ENCODE results near the gene BEND6. TPM values are rescaled to one million over a fixed set of nuclear protein-coding genes. Genes with fewer than 3 reads are reported as not detected.
"Not testable (repeated sequence)": the region's sequence is repeated elsewhere in the genome, so short reads cannot be mapped to it uniquely, and the experiment has no call there.

BEND6 gene
- total RNA-seq, 4 donors from 2014 or later, result 0.27 to 0.58 (median 0.42) TPM; not detected in 1

GRCh38 chr6:56999049-56999448 lies 44.1 kb downstream of the BEND6 start:
- TF ChIP-seq CTCF (IDR thresholded peaks at IDR 0.05) (no peak), POLR2A (IDR thresholded peaks at IDR 0.05) (no peak)
- H3K4me3 ChIP-seq (ENCODE audit: low read depth, poor library complexity, severe bottlenecking), result no peak overlapping the region
- intact Hi-C loops (cut with DNase I; ENCODE audit: low total_unique reads), result no loop called here
- no peak for DNase-seq (ENCODE audit: low spot score in 2 of 2)

- DNase-seq (ENCODE audit: low spot score in 2 of 2); H3K4me3 ChIP-seq (ENCODE audit: low read depth, poor library complexity, severe bottlenecking); intact Hi-C loops (cut with DNase I; ENCODE audit: low total_unique reads): not testable (repeated sequence)
- 93 to 94% methylated on average over 17 to 18 of the region's 18 CpGs for WGBS, 2 donors
Observed at GRCh38 chr6:56999748-57000147, 44.8 kb downstream of the BEND6 start.

- no peak overlapping the region for H3K4me3 ChIP-seq (ENCODE audit: low read depth, poor library complexity, severe bottlenecking)
- intact Hi-C loops (cut with DNase I; ENCODE audit: low total_unique reads), result no loop called here
- DNase-seq (ENCODE audit: low spot score in 2 of 2), result no peak
- TF ChIP-seq CTCF (IDR thresholded peaks at IDR 0.05), result no peak
- no peak for TF ChIP-seq POLR2A (IDR thresholded peaks at IDR 0.05)
Observed at GRCh38 chr6:57002197-57002596, 47.3 kb downstream of the BEND6 start.

- intact Hi-C loops (cut with DNase I; ENCODE audit: low total_unique reads), result no loop called here
- 93 to 95% methylated on average over 14 of the region's 14 CpGs for WGBS, 2 donors
Observed at GRCh38 chr6:57004292-57004691, 49.4 kb downstream of the BEND6 start.

GRCh38 chr6:57006101-57006500 lies 51.2 kb downstream of the BEND6 start:
- 60 to 71% methylated on average over 3 of the region's 3 CpGs for WGBS, 2 donors
- no peak for DNase-seq (ENCODE audit: low spot score in 2 of 2)
- intact Hi-C loops (cut with DNase I; ENCODE audit: low total_unique reads), result no loop called here
- TF ChIP-seq CTCF (IDR thresholded peaks at IDR 0.05) (no peak), POLR2A (IDR thresholded peaks at IDR 0.05) (no peak)
- no peak overlapping the region for H3K4me3 ChIP-seq (ENCODE audit: low read depth, poor library complexity, severe bottlenecking)

More at GRCh38 chr6:57004292-57004691, 49.4 kb downstream of the BEND6 start:
- no peak for DNase-seq (ENCODE audit: low spot score in 2 of 2)
- H3K4me3 ChIP-seq (ENCODE audit: low read depth, poor library complexity, severe bottlenecking), result no peak overlapping the region
- TF ChIP-seq POLR2A (IDR thresholded peaks at IDR 0.05) (no peak), CTCF (IDR thresholded peaks at IDR 0.05) (no peak)

GRCh38 chr6:57008069-57008468 lies 53.2 kb downstream of the BEND6 start:
- intact Hi-C loops (cut with DNase I; ENCODE audit: low total_unique reads); H3K4me3 ChIP-seq (ENCODE audit: low read depth, poor library complexity, severe bottlenecking); DNase-seq (ENCODE audit: low spot score in 2 of 2): not testable (repeated sequence)
- WGBS, 2 donors, result 72 to 84% methylated on average over 2 of the region's 2 CpGs

GRCh38 chr6:57013521-57013926 lies 58.6 kb downstream of the BEND6 start:
- no peak for TF ChIP-seq POLR2A (IDR thresholded peaks at IDR 0.05)
- no peak for TF ChIP-seq CTCF (IDR thresholded peaks at IDR 0.05)
- WGBS, 2 donors, result 24 to 25% methylated on average over 4 of the region's 4 CpGs
- no peak for DNase-seq (ENCODE audit: low spot score in 2 of 2)
- no peak overlapping the region for H3K4me3 ChIP-seq (ENCODE audit: low read depth, poor library complexity, severe bottlenecking)
- intact Hi-C loops (cut with DNase I; ENCODE audit: low total_unique reads), result no loop called here

Measured in lower leg skin (tissue), 4 donors.